ENCODE data around the gene PHC1. TPM values are rescaled to one million over a fixed set of nuclear protein-coding genes. Genes with fewer than 3 reads are reported as not detected.

PHC1 gene
- total RNA-seq, 1 experiment from 2014 or later = 6.9 TPM

- ATAC-seq = peak; percentile 60
- H3K27me3 ChIP-seq (ENCODE audit: low read length) = 0 out of 2 replicates have a peak, but pooled peaks cover 5% of the 10 kb centered on the region
- peak; percentile 59 for DNase-seq
- ChIA-PET POLR2A (ENCODE audit: unreplicated experiment) (no interaction called here), CTCF (interaction anchor here (0.5 to 0.6 kb wide), 2 partner anchors 25 to 233 kb away, joined by 4 to 10 read pairs; no protein-coding TSS in a partner anchor)
- H3K4me2 ChIP-seq (ENCODE audit: low read length) = peak overlapping the region; percentile 83
- no peaks in the 10 kb centered on the region for H3K9me2 ChIP-seq (replicated peaks; ENCODE audit: low read length)
- no peaks in the 10 kb centered on the region for H3K79me2 ChIP-seq (ENCODE audit: low read length)
- H3K9me3 ChIP-seq (ENCODE audit: low read length) = no peaks in the 10 kb centered on the region
- no peaks in the 10 kb centered on the region for H3K4me1 ChIP-seq (ENCODE audit: insufficient read depth, low read length)
- H4K20me1 ChIP-seq (ENCODE audit: low read length) = no peaks in the 10 kb centered on the region
- H3K4me3 ChIP-seq (ENCODE audit: low read length) = peak overlapping the region; percentile 70
- BruUV-seq (replicated peaks) = no TSS peak
- H3K36me3 ChIP-seq (ENCODE audit: low read depth, low read length) = no peaks in the 10 kb centered on the region
- H2AFZ ChIP-seq (ENCODE audit: low read length) = peak overlapping the region; percentile 90
- TF ChIP-seq CTCF (conservative IDR thresholded peaks at IDR 0.05; ENCODE audit: low read depth, low read length) (peak; percentile 82), EZH2phosphoT487 (IDR thresholded peaks at IDR 0.05; ENCODE audit: borderline replicate concordance, low read length) (no peak), EZH2 (IDR thresholded peaks at IDR 0.05; ENCODE audit: low read length, unreplicated experiment) (no peak)
- H3F3A ChIP-seq (ENCODE audit: low read length, unreplicated experiment) = no peaks in the 10 kb centered on the region
- intact Hi-C loops (cut with micrococcal nuclease) = loop anchor here (1.0 to 10.0 kb wide), 2 partner anchors 110 to 206 kb away; no protein-coding TSS in a partner anchor
- no peak overlapping the region for H3K9ac ChIP-seq (ENCODE audit: low read length)
- H3K27ac ChIP-seq (ENCODE audit: low read length) = no peak overlapping the region
Measured at GRCh38 chr12:8890313-8891085, 23.8 kb upstream of the PHC1 start.

GRCh38 chr12:8891976-8892375 lies 22.3 kb upstream of the PHC1 start:
- Histone ChIP-seq H3K4me2 (ENCODE audit: low read length) (no peak overlapping the region), H3K27ac (ENCODE audit: low read length) (no peak overlapping the region), H3K4me3 (ENCODE audit: low read length) (no peak overlapping the region), H3K79me2 (ENCODE audit: low read length) (no peaks in the 10 kb centered on the region), H3K9me2 (replicated peaks; ENCODE audit: low read length) (no peaks in the 10 kb centered on the region), H3K4me1 (ENCODE audit: insufficient read depth, low read length) (no peaks in the 10 kb centered on the region), H3K9me3 (ENCODE audit: low read length) (no peaks in the 10 kb centered on the region), H4K20me1 (ENCODE audit: low read length) (no peaks in the 10 kb centered on the region), H2AFZ (ENCODE audit: low read length) (no peak overlapping the region), H3F3A (ENCODE audit: low read length, unreplicated experiment) (no peaks in the 10 kb centered on the region), H3K36me3 (ENCODE audit: low read depth, low read length) (no peaks in the 10 kb centered on the region), H3K9ac (ENCODE audit: low read length) (no peak overlapping the region), H3K27me3 (ENCODE audit: low read length) (no peaks in the 10 kb centered on the region)
- BruUV-seq (replicated peaks) = no TSS peak
- DNase-seq = no peak
- TF ChIP-seq EZH2 (IDR thresholded peaks at IDR 0.05; ENCODE audit: low read length, unreplicated experiment) (no peak), CTCF (conservative IDR thresholded peaks at IDR 0.05; ENCODE audit: low read depth, low read length) (no peak), EZH2phosphoT487 (IDR thresholded peaks at IDR 0.05; ENCODE audit: borderline replicate concordance, low read length) (no peak)
- ChIA-PET CTCF (no interaction called here), POLR2A (ENCODE audit: unreplicated experiment) (no interaction called here)
- intact Hi-C loops (cut with micrococcal nuclease) = loop anchor here (1.0 to 10.0 kb wide), 2 partner anchors 112 to 207 kb away; no protein-coding TSS in a partner anchor
- no peak for ATAC-seq

DNA sequence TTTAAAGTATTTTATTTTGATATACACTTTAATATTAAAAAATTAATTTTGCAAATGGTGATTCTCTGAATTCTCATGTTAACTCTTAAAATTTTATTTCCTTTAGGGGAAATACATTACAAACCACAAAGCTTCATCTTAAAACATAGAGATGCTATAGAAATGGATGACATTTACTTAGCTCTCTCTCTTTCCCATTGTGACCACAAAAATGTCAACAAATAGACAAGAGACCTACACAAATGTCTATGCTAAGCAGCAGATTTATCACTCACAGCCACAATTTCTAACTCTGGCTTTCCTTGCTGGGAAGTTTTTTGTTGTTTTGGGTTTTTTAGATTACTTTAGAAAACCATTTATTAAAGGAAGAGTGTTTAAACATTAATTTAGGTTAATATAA lies 19.9 kb upstream of the PHC1 start:
- BruUV-seq (replicated peaks) = no TSS peak
- intact Hi-C loops (cut with micrococcal nuclease) = loop anchor here (10.0 kb wide), 1 partner anchor 210 kb away; no protein-coding TSS in a partner anchor
- H3K9ac ChIP-seq (ENCODE audit: low read length) = no peak overlapping the region
- H3F3A ChIP-seq (ENCODE audit: low read length, unreplicated experiment) = no peaks in the 10 kb centered on the region
- no peaks in the 10 kb centered on the region for H3K36me3 ChIP-seq (ENCODE audit: low read depth, low read length)
- no peak overlapping the region for H3K27ac ChIP-seq (ENCODE audit: low read length)
- ChIA-PET POLR2A (ENCODE audit: unreplicated experiment) (no interaction called here), CTCF (no interaction called here)
- H3K9me2 ChIP-seq (replicated peaks; ENCODE audit: low read length) = no peaks in the 10 kb centered on the region
- no peak overlapping the region for H3K4me2 ChIP-seq (ENCODE audit: low read length)
- H3K79me2 ChIP-seq (ENCODE audit: low read length) = no peaks in the 10 kb centered on the region
- DNase-seq (no peak), ATAC-seq (no peak)
- H3K4me1 ChIP-seq (ENCODE audit: insufficient read depth, low read length) = no peaks in the 10 kb centered on the region
- H3K9me3 ChIP-seq (ENCODE audit: low read length) = no peaks in the 10 kb centered on the region
- H2AFZ ChIP-seq (ENCODE audit: low read length) = no peak overlapping the region
- no peaks in the 10 kb centered on the region for H4K20me1 ChIP-seq (ENCODE audit: low read length)
- 0 out of 2 replicates have a peak, but pooled peaks cover 9% of the 10 kb centered on the region for H3K27me3 ChIP-seq (ENCODE audit: low read length)
- TF ChIP-seq CTCF (conservative IDR thresholded peaks at IDR 0.05; ENCODE audit: low read depth, low read length) (no peak), EZH2 (IDR thresholded peaks at IDR 0.05; ENCODE audit: low read length, unreplicated experiment) (no peak), EZH2phosphoT487 (IDR thresholded peaks at IDR 0.05; ENCODE audit: borderline replicate concordance, low read length) (no peak)
- no peak overlapping the region for H3K4me3 ChIP-seq (ENCODE audit: low read length)
